Measurements from ENCODE around the gene SMC3.

DNA sequence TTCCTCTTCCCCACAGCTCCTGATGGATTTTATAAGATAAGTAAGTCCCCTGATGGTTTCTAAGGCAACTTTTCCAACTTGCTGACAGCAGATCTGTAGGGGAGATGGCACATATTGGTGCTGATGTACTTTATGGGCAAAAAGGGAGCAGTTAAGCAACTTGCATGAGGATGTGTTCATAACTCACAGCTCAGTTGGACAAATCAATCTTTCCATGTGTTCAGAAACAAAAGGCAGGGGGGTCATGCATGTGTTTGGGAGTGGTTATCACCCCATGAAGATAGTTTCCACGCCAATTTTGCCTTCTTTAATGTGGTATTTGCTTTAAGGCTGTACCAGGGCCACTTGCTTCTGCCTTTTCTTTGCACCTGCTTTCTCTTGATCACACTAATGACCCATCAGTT is 82.8 kb downstream of the SMC3 start:
- TF ChIP-seq POLR2AphosphoS5 (IDR thresholded peaks at IDR 0.05; ENCODE audit: low read depth, low read length): no peak
- TF ChIP-seq POLR2A (IDR thresholded peaks at IDR 0.05; ENCODE audit: low read depth, low read length): no peak
- no peak for TF ChIP-seq TAF1 (IDR thresholded peaks at IDR 0.05; ENCODE audit: borderline replicate concordance, low read depth, low read length)

Data from GM12892 (cell line).